Psoas muscle (tissue), 8 donors: ENCODE measurements around the gene CCDC170. TPM values are rescaled to one million over a fixed set of nuclear protein-coding genes. Genes with fewer than 3 reads are reported as not detected.

Experiments
- ATAC-seq, 4 donors: fragments of 200-7000 bp; cut with Tn5 transposase; one replicate each; pipeline ENCODE4 v1.9.1; 2020; ENCODE audit warnings: moderate library complexity in 3 of 4, mild to moderate bottlenecking in 2 of 4
- DNase-seq, 2 donors: peaks; one replicate each; pipeline ENCODE4 v3.0.0-alpha.2; 2020
- H3K27ac ChIP-seq: fragments of 200-600 bp; one replicate; pipeline ENCODE4 v1.8.0; 2022
- H3K27me3 ChIP-seq, 3 donors: fragments of 200-600 bp in 1 of 3; one replicate each; pipeline versions ENCODE4 v1.6.1 to v1.8.0; 2013 to 2022; ENCODE audit warnings: low read length in 2 of 3, mild to moderate bottlenecking in 2 of 3, moderate library complexity in 1 of 3; ENCODE audit not compliant: insufficient read depth in 3 of 3
- H3K36me3 ChIP-seq, 2 donors: fragments of 200-600 bp in 1 of 2; one replicate each; pipeline versions ENCODE4 v1.6.1 to v1.8.0; 2013 to 2022; ENCODE audit warnings: low read depth in 1 of 2, mild to moderate bottlenecking in 1 of 2, moderate library complexity in 1 of 2; ENCODE audit not compliant: insufficient read depth in 1 of 2
- H3K4me1 ChIP-seq: fragments of 200-600 bp; one replicate; pipeline ENCODE4 v1.8.0; 2022
- H3K4me3 ChIP-seq: fragments of 200-600 bp; one replicate; pipeline ENCODE4 v1.8.0; 2022; ENCODE audit warnings: mild to moderate bottlenecking
- H3K9me3 ChIP-seq: fragments of 200-600 bp; one replicate; pipeline ENCODE4 v1.8.0; 2022
- CTCF ChIP-seq: fragments of 200-600 bp; IDR thresholded peaks from one replicate; pipeline ENCODE4 v1.8.0; 2022; ENCODE audit warnings: antibody characterized with exemption
- WGBS, 3 donors: extraction: QIAGEN DNeasy Blood & Tissue Kit; methylation state at CpG; one replicate each; pipeline versions ENCODE4 v1.1.6 to v1.1.7; 2013; 5-methylcytosine and 5-hydroxymethylcytosine counted together
- intact Hi-C, 2 donors: fragments of 100-400 bp; cut with DNase I; formaldehyde crosslinking; loops; one replicate each; pipeline versions ENCODE4 v1.11.0 to v1.14.2; 2022
- polyA plus RNA-seq, 3 donors: library from polyadenylated mRNA; stranded (reverse); fragments of 200-250 nt; gene quantifications; one replicate each; pipeline ENCODE4 v1.2.3, GENCODE V29; 2013
- total RNA-seq, 4 donors: library from RNA; stranded (reverse); fragmentation: NEBNext Ultra II Directional in 2 of 4; extraction: Animal tissue kit (Norgen Biotek cat#: 25700) in 2 of 4; gene quantifications; one replicate each; pipeline versions ENCODE4 v1.2.1 to v1.2.4, GENCODE V29; 2021 to 2023
- donor health status: healthy with polysubstance abuse.
- donor health status: DM: no; HTN: no; CAD: no; lungs with moderate emphysema.
- donor health status: Bipolar disorder and iron deficiency.
- donor health status: healthy.
- donor health status: DM: yes; HTN: yes; CAD: no.
- donor health status: DM: no; HTN: no; CAD: no.
- donor health status: DM: no; HTN: no; CAD: no.
- donor health status: DM: yes; HTN: yes; CAD: no.

The CCDC170 gene
- total and polyA plus RNA-seq, 7 donors, result 0.03 to 0.25 (median 0.14) TPM

GRCh38 chr6:151548201-151548600, 54.4 kb downstream of the CCDC170 start:
- Histone ChIP-seq H3K9me3 (no peaks in the 10 kb centered on the region), H3K4me3 (no peak overlapping the region), H3K36me3 (no peaks in the 10 kb centered on the region), H3K4me1 (no peaks in the 10 kb centered on the region), H3K27ac (no peak overlapping the region), H3K27me3 (no peaks in the 10 kb centered on the region)
- intact Hi-C loops, result no loop called here
- no peak for TF ChIP-seq CTCF
- ATAC-seq (no peak), DNase-seq (no peak)
- WGBS, 3 donors, result 82 to 85% (median 85%) methylated on average over 5 of the region's 5 CpGs

GRCh38 chr6:151549790-151550189, 56.0 kb downstream of the CCDC170 start:
- no peak for TF ChIP-seq CTCF
- no peak overlapping the region for H3K27ac ChIP-seq
- ATAC-seq, result no peak
- no peak overlapping the region for H3K4me3 ChIP-seq
- H3K9me3 ChIP-seq, result no peaks in the 10 kb centered on the region
- no peaks in the 10 kb centered on the region for H3K27me3 ChIP-seq
- H3K36me3 ChIP-seq, result no peaks in the 10 kb centered on the region
- intact Hi-C loops, result no loop called here
- no peaks in the 10 kb centered on the region for H3K4me1 ChIP-seq
- 74 to 85% (median 75%) methylated on average over 1 of the region's 1 CpG for WGBS, 3 donors
- DNase-seq, result no peak

- no peak for DNase-seq
- Histone ChIP-seq H3K9me3 (no peaks in the 10 kb centered on the region), H3K27ac (no peak overlapping the region), H3K4me3 (no peak overlapping the region), H3K4me1 (no peaks in the 10 kb centered on the region), H3K27me3 (no peaks in the 10 kb centered on the region), H3K36me3 (no peaks in the 10 kb centered on the region)
- 92 to 96% (median 94%) methylated on average over 3 of the region's 3 CpGs for WGBS, 3 donors
- no peak for TF ChIP-seq CTCF
- no peak for ATAC-seq
- intact Hi-C loops, result no loop called here
These were observed 56.8 kb downstream of the CCDC170 start for GRCh38 chr6:151550618-151551017.

- 64 to 69% (median 65%) methylated on average over 6 of the region's 6 CpGs for WGBS, 3 donors
- Histone ChIP-seq H3K36me3 (no peaks in the 10 kb centered on the region), H3K4me1 (no peaks in the 10 kb centered on the region), H3K9me3 (no peaks in the 10 kb centered on the region), H3K27ac (no peak overlapping the region), H3K4me3 (no peak overlapping the region), H3K27me3 (no peaks in the 10 kb centered on the region)
- DNase-seq (no peak), ATAC-seq (no peak)
- intact Hi-C loops, result no loop called here
- no peak for TF ChIP-seq CTCF
These were observed 57.5 kb downstream of the CCDC170 start for GRCh38 chr6:151551223-151551857.
